ENCODE measurements around the gene SLC22A23. TPM values are rescaled to one million over a fixed set of nuclear protein-coding genes. Genes with fewer than 3 reads are reported as not detected.

The SLC22A23 gene
- total and polyA plus RNA-seq, 4 donors = 4.9 to 45.4 (median 19.7) TPM

DNA sequence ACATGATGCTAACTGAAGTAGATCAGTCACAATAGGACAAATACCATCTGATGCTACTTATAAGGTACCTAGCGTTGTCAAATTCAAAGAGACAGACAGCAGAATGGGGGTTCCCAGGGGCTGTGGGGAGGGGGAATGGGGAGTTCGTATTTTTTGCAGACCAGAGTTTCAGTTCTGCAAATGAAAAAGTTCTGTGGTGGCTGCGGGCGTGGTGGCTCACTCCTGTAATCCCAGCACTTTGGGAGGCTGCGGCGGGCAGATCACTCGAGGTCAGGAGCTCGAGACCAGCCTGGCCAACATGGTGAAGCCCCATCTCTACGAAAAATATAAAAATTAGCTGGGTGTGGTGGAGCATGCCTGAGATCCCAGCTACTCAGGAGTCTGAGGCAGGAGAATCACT, 68.1 kb downstream of the SLC22A23 start:
- no peaks in the 10 kb centered on the region for H3K27me3 ChIP-seq (ENCODE audit: control insufficient read depth in 4 of 4, insufficient read depth in 4 of 4, low read length in 3 of 4)
- DNase-seq (ENCODE audit: low spot score) = no peak
- no peaks in the 10 kb centered on the region for H3K9me3 ChIP-seq (ENCODE audit: control insufficient read depth in 4 of 4, low read length in 3 of 4)
- no peak overlapping the region for H3K27ac ChIP-seq (ENCODE audit: low read depth in 1 of 2, low read length in 2 of 2)
- no peak for TF ChIP-seq YY1 (IDR thresholded peaks at IDR 0.05)
- TF ChIP-seq REST (IDR thresholded peaks at IDR 0.05) = no peak
- no peak for TF ChIP-seq RAD21 (IDR thresholded peaks at IDR 0.05)
- no peak for TF ChIP-seq EGR1 (IDR thresholded peaks at IDR 0.05; ENCODE audit: low read depth in 2 of 2)
- no peak for TF ChIP-seq JUND (IDR thresholded peaks at IDR 0.05)
- no peak for TF ChIP-seq HNF4G (IDR thresholded peaks at IDR 0.05)
- no peak for TF ChIP-seq FOXA1 (IDR thresholded peaks at IDR 0.05)
- TF ChIP-seq RXRA (IDR thresholded peaks at IDR 0.05) = no peak
- no peak for TF ChIP-seq NR2F2 (IDR thresholded peaks at IDR 0.05)
- no peak for TF ChIP-seq GABPA (IDR thresholded peaks at IDR 0.05 in 1 of 2, conservative IDR thresholded peaks at IDR 0.05 in 1 of 2)
- TF ChIP-seq, protein P1, sequence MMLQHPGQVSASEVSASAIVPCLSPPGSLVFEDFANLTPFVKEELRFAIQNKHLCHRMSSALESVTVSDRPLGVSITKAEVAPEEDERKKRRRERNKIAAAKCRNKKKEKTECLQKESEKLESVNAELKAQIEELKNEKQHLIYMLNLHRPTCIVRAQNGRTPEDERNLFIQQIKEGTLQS (IDR thresholded peaks at IDR 0.05) = no peak
- TF ChIP-seq TAF1 (conservative IDR thresholded peaks at IDR 0.05) = no peak
- no peak for TF ChIP-seq SP1 (IDR thresholded peaks at IDR 0.05)
- TF ChIP-seq, protein P2, sequence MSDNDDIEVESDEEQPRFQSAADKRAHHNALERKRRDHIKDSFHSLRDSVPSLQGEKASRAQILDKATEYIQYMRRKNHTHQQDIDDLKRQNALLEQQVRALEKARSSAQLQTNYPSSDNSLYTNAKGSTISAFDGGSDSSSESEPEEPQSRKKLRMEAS (IDR thresholded peaks at IDR 0.05) = no peak
- TF ChIP-seq, protein P3, sequence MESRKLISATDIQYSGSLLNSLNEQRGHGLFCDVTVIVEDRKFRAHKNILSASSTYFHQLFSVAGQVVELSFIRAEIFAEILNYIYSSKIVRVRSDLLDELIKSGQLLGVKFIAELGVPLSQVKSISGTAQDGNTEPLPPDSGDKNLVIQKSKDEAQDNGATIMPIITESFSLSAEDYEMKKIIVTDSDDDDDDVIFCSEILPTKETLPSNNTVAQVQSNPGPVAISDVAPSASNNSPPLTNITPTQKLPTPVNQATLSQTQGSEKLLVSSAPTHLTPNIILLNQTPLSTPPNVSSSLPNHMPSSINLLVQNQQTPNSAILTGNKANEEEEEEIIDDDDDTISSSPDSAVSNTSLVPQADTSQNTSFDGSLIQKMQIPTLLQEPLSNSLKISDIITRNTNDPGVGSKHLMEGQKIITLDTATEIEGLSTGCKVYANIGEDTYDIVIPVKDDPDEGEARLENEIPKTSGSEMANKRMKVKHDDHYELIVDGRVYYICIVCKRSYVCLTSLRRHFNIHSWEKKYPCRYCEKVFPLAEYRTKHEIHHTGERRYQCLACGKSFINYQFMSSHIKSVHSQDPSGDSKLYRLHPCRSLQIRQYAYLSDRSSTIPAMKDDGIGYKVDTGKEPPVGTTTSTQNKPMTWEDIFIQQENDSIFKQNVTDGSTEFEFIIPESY (IDR thresholded peaks at IDR 0.05) = no peak
- no peak for TF ChIP-seq HNF4A (conservative IDR thresholded peaks at IDR 0.05)
- TF ChIP-seq FOXA2 (IDR thresholded peaks at IDR 0.05) = no peak
- H3K4me3 ChIP-seq (ENCODE audit: low read depth in 1 of 3, low read length in 3 of 3) = no peak overlapping the region
- peaks cover 5 to 48% (median 29%) of the 10 kb centered on the region in 4 donors for H3K4me1 ChIP-seq (ENCODE audit: control insufficient read depth in 4 of 4, insufficient read depth in 4 of 4, low read length in 3 of 4)
- H3K36me3 ChIP-seq (ENCODE audit: control insufficient read depth in 4 of 4, insufficient read depth in 3 of 4, low read depth in 1 of 4, low read length in 3 of 4) = no peaks in the 10 kb centered on the region
- no peak overlapping the region for H3K9ac ChIP-seq (ENCODE audit: low read depth in 1 of 2, low read length in 2 of 2)
- WGBS = 89% methylated on average over 9 of the region's 9 CpGs

- DNase-seq (ENCODE audit: low spot score) = no peak
- Histone ChIP-seq H3K36me3 (ENCODE audit: control insufficient read depth in 4 of 4, insufficient read depth in 3 of 4, low read depth in 1 of 4, low read length in 3 of 4) (no peaks in the 10 kb centered on the region), H3K27me3 (ENCODE audit: control insufficient read depth in 4 of 4, insufficient read depth in 4 of 4, low read length in 3 of 4) (no peaks in the 10 kb centered on the region), H3K9ac (ENCODE audit: low read depth in 1 of 2, low read length in 2 of 2) (no peak overlapping the region), H3K4me3 (ENCODE audit: low read depth in 1 of 3, low read length in 3 of 3) (no peak overlapping the region), H3K27ac (ENCODE audit: low read depth in 1 of 2, low read length in 2 of 2) (no peak overlapping the region), H3K4me1 (ENCODE audit: control insufficient read depth in 4 of 4, insufficient read depth in 4 of 4, low read length in 3 of 4) (peaks cover 9 to 56% (median 39%) of the 10 kb centered on the region in 4 donors), H3K9me3 (ENCODE audit: control insufficient read depth in 4 of 4, low read length in 3 of 4) (no peaks in the 10 kb centered on the region)
- 83% methylated on average over 11 of the region's 11 CpGs for WGBS
- TF ChIP-seq REST (IDR thresholded peaks at IDR 0.05) (no peak), NR2F2 (IDR thresholded peaks at IDR 0.05) (no peak), RAD21 (IDR thresholded peaks at IDR 0.05) (no peak), FOXA1 (IDR thresholded peaks at IDR 0.05) (no peak), RXRA (IDR thresholded peaks at IDR 0.05) (no peak), HNF4A (conservative IDR thresholded peaks at IDR 0.05) (no peak), FOXA2 (IDR thresholded peaks at IDR 0.05) (no peak), TAF1 (conservative IDR thresholded peaks at IDR 0.05) (no peak), SP1 (IDR thresholded peaks at IDR 0.05) (no peak), GABPA (IDR thresholded peaks at IDR 0.05 in 1 of 2, conservative IDR thresholded peaks at IDR 0.05 in 1 of 2) (no peak)
- TF ChIP-seq, protein P1 (IDR thresholded peaks at IDR 0.05) = no peak
- TF ChIP-seq, protein P2 (IDR thresholded peaks at IDR 0.05) = no peak
These were observed 70.4 kb downstream of the SLC22A23 start for GRCh38 chr6:3386374-3386857.
